ENCODE measurements around the gene RTEL1. TPM values are rescaled to one million over a fixed set of nuclear protein-coding genes. Genes with fewer than 3 reads are reported as not detected.
"Not testable (repeated sequence)": the region's sequence is repeated elsewhere in the genome, so short reads cannot be mapped to it uniquely, and the experiment has no call there.

Gene RTEL1
- total RNA-seq, 2 experiments from 2014 or later: 37.4 to 39.1 TPM

- H3K36me3 Mint-ChIP-seq (ENCODE audit: low read depth): peaks cover 3% of the 10 kb centered on the region
- peaks cover 9% of the 10 kb centered on the region for H3K4me1 Mint-ChIP-seq (ENCODE audit: low read depth)
- intact Hi-C loops (cut with micrococcal nuclease): no loop called here
- no peak for DNase-seq
- no peak overlapping the region for H3K27ac Mint-ChIP-seq
- no peak for ATAC-seq
- H3K9me3 Mint-ChIP-seq: no peaks in the 10 kb centered on the region
- CTCF ChIA-PET: no interaction called here
- no peak overlapping the region for H3K4me3 Mint-ChIP-seq
- POLR2A ChIA-PET: interaction anchor here (1.0 to 3.1 kb wide), 3 partner anchors 8 to 18 kb away, joined by 3 to 14 read pairs (median 4); partner anchors contain the start of gene RTEL1
- no peak for TF ChIP-seq CTCF (IDR thresholded peaks at IDR 0.05)
- no peaks in the 10 kb centered on the region for H3K27me3 Mint-ChIP-seq
Observed at GRCh38 chr20:63643946-63644345, 14.2 kb upstream of the RTEL1 start.

- ChIA-PET POLR2A (interaction anchor here (0.5 to 3.1 kb wide), 3 partner anchors 9 to 923 kb away, joined by 3 to 14 read pairs (median 4); partner anchors contain the start of gene RTEL1), CTCF (interaction anchor here (1.4 kb wide), 1 partner anchor 13 kb away, joined by 5 read pairs; the partner anchor contains the start of gene RTEL1)
Observed at GRCh38 chr20:63645218-63645617, 12.9 kb upstream of the RTEL1 start.

GRCh38 chr20:63648190-63648589 is 9.9 kb upstream of the RTEL1 start:
- no peak for TF ChIP-seq CTCF (IDR thresholded peaks at IDR 0.05)
- H3K27me3 Mint-ChIP-seq: no peaks in the 10 kb centered on the region
- peaks cover 7% of the 10 kb centered on the region for H3K4me1 Mint-ChIP-seq (ENCODE audit: low read depth)
- DNase-seq (no peak), ATAC-seq (no peak)
- POLR2A ChIA-PET: interaction anchor here (0.8 kb wide), 1 partner anchor 22 kb away, joined by 3 read pairs; no protein-coding TSS in a partner anchor
- no peaks in the 10 kb centered on the region for H3K36me3 Mint-ChIP-seq (ENCODE audit: low read depth)
- H3K9me3 Mint-ChIP-seq: no peaks in the 10 kb centered on the region
- CTCF ChIA-PET: interaction anchor here (1.0 kb wide), 2 partner anchors 111 to 127 kb away, joined by 3 read pairs; partner anchors contain the start of genes PPDPF and PTK6
- H3K4me3 Mint-ChIP-seq: no peak overlapping the region
- H3K27ac Mint-ChIP-seq: peak overlapping the region; percentile 7
- intact Hi-C loops (cut with micrococcal nuclease): no loop called here

More at GRCh38 chr20:63645218-63645617, 12.9 kb upstream of the RTEL1 start:
- DNase-seq (no peak), ATAC-seq (no peak)
- TF ChIP-seq CTCF (IDR thresholded peaks at IDR 0.05): no peak
- no peaks in the 10 kb centered on the region for H3K27me3 Mint-ChIP-seq
- H3K27ac Mint-ChIP-seq: no peak overlapping the region
- intact Hi-C loops (cut with micrococcal nuclease): no loop called here
- H3K9me3 Mint-ChIP-seq: no peaks in the 10 kb centered on the region
- H3K36me3 Mint-ChIP-seq (ENCODE audit: low read depth): no peaks in the 10 kb centered on the region
- H3K4me3 Mint-ChIP-seq: no peak overlapping the region
- H3K4me1 Mint-ChIP-seq (ENCODE audit: low read depth): no peaks in the 10 kb centered on the region

- ATAC-seq (no peak), DNase-seq (no peak)
- no peaks in the 10 kb centered on the region for H3K27me3 Mint-ChIP-seq
- intact Hi-C loops (cut with micrococcal nuclease): no loop called here
- ChIA-PET POLR2A (no interaction called here), CTCF (interaction anchor here (1.0 kb wide), 1 partner anchor 112 kb away, joined by 3 read pairs; the partner anchor contains the start of gene PTK6)
- no peak overlapping the region for H3K27ac Mint-ChIP-seq
- H3K4me3 Mint-ChIP-seq: no peak overlapping the region
- no peaks in the 10 kb centered on the region for H3K36me3 Mint-ChIP-seq (ENCODE audit: low read depth)
- no peaks in the 10 kb centered on the region for H3K9me3 Mint-ChIP-seq
- no peak for TF ChIP-seq CTCF (IDR thresholded peaks at IDR 0.05)
- peaks cover 11% of the 10 kb centered on the region for H3K4me1 Mint-ChIP-seq (ENCODE audit: low read depth)
Observed at GRCh38 chr20:63648895-63649589, 9.1 kb upstream of the RTEL1 start.

GRCh38 chr20:63650486-63650885 is 7.6 kb upstream of the RTEL1 start:
- H3K9me3 Mint-ChIP-seq; POLR2A ChIA-PET; H3K36me3 Mint-ChIP-seq (ENCODE audit: low read depth); H3K27ac Mint-ChIP-seq; H3K27me3 Mint-ChIP-seq; ATAC-seq; H3K4me3 Mint-ChIP-seq; DNase-seq; intact Hi-C loops (cut with micrococcal nuclease): not testable (repeated sequence)
- CTCF ChIA-PET: interaction anchor here (1.9 kb wide), 1 partner anchor 9 kb away, joined by 12 read pairs; no protein-coding TSS in a partner anchor
- peaks cover 20% of the 10 kb centered on the region for H3K4me1 Mint-ChIP-seq (ENCODE audit: low read depth)
